SK-N-SH (cell line): ENCODE results near the gene KPNA2. TPM values are rescaled to one million over a fixed set of nuclear protein-coding genes. Genes with fewer than 3 reads are reported as not detected.

Experiments used
- CTCF ChIA-PET: fragments of 300-600, 350-600 bp; formaldehyde crosslinking; extraction: SDS; loops from one replicate; lab custom pipeline; 2021; lab: Yijun Ruan, JAX
- POLR2A ChIA-PET: fragments of 350-600 bp; sonication (Branson Sonifier 250); formaldehyde crosslinking; extraction: SDS; loops from one replicate; lab custom pipeline; 2020; ENCODE audit warnings: antibody characterized with exemption, inconsistent platforms; lab: Yijun Ruan, JAX
- DNase-seq: peaks from one replicate; pipeline ENCODE4 v3.0.0; 2012
- H2AFZ ChIP-seq: fragments of 200-600 bp; sonication (generic); 2 replicates; pipeline ENCODE4 v1.8.1; 2016; ENCODE audit warnings: antibody characterized with exemption, mild to moderate bottlenecking, low read depth
- H3F3A ChIP-seq: fragments of 200-600 bp; sonication (generic); replicated peaks from 2 replicates; pipeline ENCODE3; 2016; ENCODE audit warnings: antibody characterized with exemption, mild to moderate bottlenecking; ENCODE audit not compliant: insufficient read depth
- H3K27ac ChIP-seq, 2 experiments: fragments of 200-500 bp in 1 of 2; fragments of 200-600 bp in 1 of 2; sonication (Bioruptor generic) in 1 of 2; sonication (generic), shearing (Covaris generic) in 1 of 2; 2 replicates each; pipeline versions ENCODE4 v1.5.1 to v1.6.1; 2014 to 2016; ENCODE audit warnings: low read depth in 2 of 2, inconsistent platforms in 1 of 2, low read length in 1 of 2, mild to moderate bottlenecking in 1 of 2, mixed read lengths in 1 of 2
- H3K27me3 ChIP-seq: fragments of 200-600 bp; sonication (generic), shearing (Covaris generic); 2 replicates; pipeline ENCODE4 v1.6.1; 2016; ENCODE audit warnings: mixed run types; ENCODE audit not compliant: insufficient read depth
- H3K36me3 ChIP-seq, 2 experiments: fragments of 200-500 bp in 1 of 2; fragments of 200-600 bp in 1 of 2; sonication (Bioruptor generic) in 1 of 2; sonication (generic) in 1 of 2; replicated peaks in 1 of 2; 2 replicates each; pipeline versions ENCODE3 to v1.5.1; 2014 to 2016; ENCODE audit warnings: low read length in 1 of 2, mild to moderate bottlenecking in 1 of 2; ENCODE audit not compliant: insufficient read depth in 2 of 2, control insufficient read depth in 1 of 2
- H3K4me1 ChIP-seq, 2 experiments: fragments of 200-500 bp in 1 of 2; fragments of 200-600 bp in 1 of 2; sonication (Bioruptor generic) in 1 of 2; sonication (generic), shearing (Covaris generic) in 1 of 2; 2 replicates each; pipeline versions ENCODE4 v1.5.1 to v1.6.1; 2014 to 2016; ENCODE audit warnings: low read depth in 1 of 2, low read length in 1 of 2, mixed run types in 1 of 2; ENCODE audit not compliant: insufficient read depth in 2 of 2, control insufficient read depth in 1 of 2
- H3K4me2 ChIP-seq: fragments of 200-600 bp; sonication (generic), shearing (Covaris generic); 2 replicates; pipeline ENCODE4 v1.6.1; 2017; ENCODE audit warnings: mixed run types
- H3K4me3 ChIP-seq, 2 experiments: fragments of 200-500 bp in 1 of 2; fragments of 200-600 bp in 1 of 2; sonication (Bioruptor generic) in 1 of 2; sonication (generic), shearing (Covaris generic) in 1 of 2; 2 replicates each; pipeline versions ENCODE4 v1.5.1 to v1.8.1; 2014 to 2016; ENCODE audit warnings: low read depth in 2 of 2, inconsistent platforms in 1 of 2, low read length in 1 of 2, mild to moderate bottlenecking in 1 of 2, mixed read lengths in 1 of 2, moderate library complexity in 1 of 2
- H3K79me2 ChIP-seq: fragments of 200-600 bp; sonication (generic); 2 replicates; pipeline ENCODE4 v1.8.1; 2017; ENCODE audit warnings: mild to moderate bottlenecking; ENCODE audit not compliant: insufficient read depth
- H3K9ac ChIP-seq: fragments of 200-600 bp; sonication (generic); 2 replicates; pipeline ENCODE4 v1.6.1; 2017; ENCODE audit warnings: mixed run types
- H3K9me2 ChIP-seq: fragments of 200-600 bp; sonication (generic); 2 replicates; pipeline ENCODE4 v1.6.1; 2017; ENCODE audit warnings: mixed run types
- H3K9me3 ChIP-seq: fragments of 200-600 bp; sonication (generic); 2 replicates; pipeline ENCODE4 v1.6.1; 2017; ENCODE audit warnings: mixed run types, mild to moderate bottlenecking, moderate library complexity
- H4K20me1 ChIP-seq: fragments of 200-600 bp; sonication (generic); 2 replicates; pipeline ENCODE4 v1.6.1; 2017; ENCODE audit warnings: mild to moderate bottlenecking, mixed run types; ENCODE audit not compliant: insufficient read depth
- EP300 ChIP-seq, 2 experiments: IDR thresholded peaks; 2 replicates each; pipeline versions ENCODE4 v1.4.0 to v1.6.1; 2012; ENCODE audit warnings: borderline replicate concordance in 1 of 2, low read depth in 1 of 2, low read length in 1 of 2
- FOXJ3 ChIP-seq: sonication (generic); formaldehyde crosslinking; IDR thresholded peaks from 2 replicates; pipeline ENCODE4 v1.5.1; 2020; ENCODE audit warnings: mild to moderate bottlenecking, missing genetic modification reagents
- GATA2 ChIP-seq: sonication (generic); formaldehyde crosslinking; IDR thresholded peaks from 2 replicates; pipeline ENCODE4 v1.5.0; 2020; ENCODE audit warnings: mild to moderate bottlenecking, missing genetic modification reagents
- JUND ChIP-seq: IDR thresholded peaks from 2 replicates; pipeline ENCODE4 v1.4.0; 2012
- MXI1 ChIP-seq: IDR thresholded peaks from 2 replicates; pipeline ENCODE4 v1.6.1; 2012; ENCODE audit warnings: mild to moderate bottlenecking, low read depth, low read length, improper control_type of control experiment
- NRF1 ChIP-seq: IDR thresholded peaks from 2 replicates; pipeline ENCODE4 v1.6.1; 2012; ENCODE audit warnings: low read depth, mild to moderate bottlenecking, low read length
- RAD21 ChIP-seq: IDR thresholded peaks from 2 replicates; pipeline ENCODE4 v1.6.1; 2012; ENCODE audit warnings: mild to moderate bottlenecking, low read length
- RFX5 ChIP-seq: IDR thresholded peaks from 2 replicates; pipeline ENCODE4 v1.6.1; 2012; ENCODE audit warnings: mild to moderate bottlenecking, improper control_type of control experiment, low read length
- RXRA ChIP-seq: IDR thresholded peaks from 2 replicates; pipeline ENCODE4 v1.4.0; 2012; ENCODE audit warnings: low read depth, mild to moderate bottlenecking, borderline replicate concordance
- SMC3 ChIP-seq: IDR thresholded peaks from 2 replicates; pipeline ENCODE4 v1.6.1; 2012; ENCODE audit warnings: low read depth, low read length, improper control_type of control experiment
- TCF12 ChIP-seq: IDR thresholded peaks from 2 replicates; pipeline ENCODE4 v1.4.0; 2012
- TEAD4 ChIP-seq: IDR thresholded peaks from 2 replicates; pipeline ENCODE4 v1.4.0; 2012; ENCODE audit warnings: mild to moderate bottlenecking, borderline replicate concordance; ENCODE audit not compliant: insufficient read depth
- WGBS: methylation state at CpG from one replicate; pipeline ENCODE4 v1.1.6; 2017; ENCODE audit warnings: low lambda C conversion rate; 5-methylcytosine and 5-hydroxymethylcytosine counted together
- polyA plus RNA-seq, 3 experiments: library from polyadenylated mRNA; depleted of rRNA; stranded (reverse); fragments of >200 nt; gene quantifications; 2 replicates each; pipeline ENCODE4 v1.2.3, GENCODE V29; 2012
- TF ChIP-seq, protein P1 (sequence below): IDR thresholded peaks from 2 replicates; pipeline ENCODE4 v1.4.0; 2012; ENCODE audit warnings: low read depth, borderline replicate concordance
- TF ChIP-seq, protein P2 (sequence below): fragments of 150-350 bp; IDR thresholded peaks from 2 replicates; pipeline ENCODE4 v1.6.1; 2016; ENCODE audit warnings: mild to moderate bottlenecking, low read depth, low read length
- TF ChIP-seq, protein P3 (sequence below): IDR thresholded peaks from 2 replicates; pipeline ENCODE4; 2012
- TF ChIP-seq, protein P4 (sequence below): fragments of 200-600 bp; sonication (generic); IDR thresholded peaks from 2 replicates; pipeline ENCODE4 v1.6.1; 2017; ENCODE audit warnings: antibody characterized with exemption, mild to moderate bottlenecking, moderate library complexity

KPNA2 gene
- polyA plus RNA-seq, 1 of the 3 experiments (the other 2 are of a cell fraction) = 122 TPM

GRCh38 chr17:68006797-68007196 is 28.7 kb upstream of the KPNA2 start (continued):
- TF ChIP-seq, protein P1, sequence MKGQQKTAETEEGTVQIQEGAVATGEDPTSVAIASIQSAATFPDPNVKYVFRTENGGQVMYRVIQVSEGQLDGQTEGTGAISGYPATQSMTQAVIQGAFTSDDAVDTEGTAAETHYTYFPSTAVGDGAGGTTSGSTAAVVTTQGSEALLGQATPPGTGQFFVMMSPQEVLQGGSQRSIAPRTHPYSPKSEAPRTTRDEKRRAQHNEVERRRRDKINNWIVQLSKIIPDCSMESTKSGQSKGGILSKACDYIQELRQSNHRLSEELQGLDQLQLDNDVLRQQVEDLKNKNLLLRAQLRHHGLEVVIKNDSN = no peak
- TF ChIP-seq, protein P2, sequence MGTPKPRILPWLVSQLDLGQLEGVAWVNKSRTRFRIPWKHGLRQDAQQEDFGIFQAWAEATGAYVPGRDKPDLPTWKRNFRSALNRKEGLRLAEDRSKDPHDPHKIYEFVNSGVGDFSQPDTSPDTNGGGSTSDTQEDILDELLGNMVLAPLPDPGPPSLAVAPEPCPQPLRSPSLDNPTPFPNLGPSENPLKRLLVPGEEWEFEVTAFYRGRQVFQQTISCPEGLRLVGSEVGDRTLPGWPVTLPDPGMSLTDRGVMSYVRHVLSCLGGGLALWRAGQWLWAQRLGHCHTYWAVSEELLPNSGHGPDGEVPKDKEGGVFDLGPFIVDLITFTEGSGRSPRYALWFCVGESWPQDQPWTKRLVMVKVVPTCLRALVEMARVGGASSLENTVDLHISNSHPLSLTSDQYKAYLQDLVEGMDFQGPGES = no peak
- TF ChIP-seq MXI1 = no peak

GRCh38 chr17:68011199-68011665 is 24.3 kb upstream of the KPNA2 start:
- H2AFZ ChIP-seq = no peak overlapping the region
- no peaks in the 10 kb centered on the region for H3K27me3 ChIP-seq
- POLR2A ChIA-PET = no interaction called here
- 49% methylated on average over 20 of the region's 20 CpGs for WGBS
- H4K20me1 ChIP-seq = no peaks in the 10 kb centered on the region
- no peak overlapping the region for H3K27ac ChIP-seq
- DNase-seq = peak; percentile 78
- no peaks in the 10 kb centered on the region for H3K36me3 ChIP-seq
- H3K9ac ChIP-seq = no peak overlapping the region
- H3F3A ChIP-seq = no peaks in the 10 kb centered on the region
- peak; percentile 38 for TF ChIP-seq SMC3
- TF ChIP-seq NRF1 = no peak
- no peak for TF ChIP-seq EP300 (IDR thresholded peaks at IDR 0.05; ENCODE audit: borderline replicate concordance in 1 of 2, low read depth in 1 of 2, low read length in 1 of 2)
- no peak for TF ChIP-seq FOXJ3 (CRISPR knock-in tag)
- TF ChIP-seq, protein P3, sequence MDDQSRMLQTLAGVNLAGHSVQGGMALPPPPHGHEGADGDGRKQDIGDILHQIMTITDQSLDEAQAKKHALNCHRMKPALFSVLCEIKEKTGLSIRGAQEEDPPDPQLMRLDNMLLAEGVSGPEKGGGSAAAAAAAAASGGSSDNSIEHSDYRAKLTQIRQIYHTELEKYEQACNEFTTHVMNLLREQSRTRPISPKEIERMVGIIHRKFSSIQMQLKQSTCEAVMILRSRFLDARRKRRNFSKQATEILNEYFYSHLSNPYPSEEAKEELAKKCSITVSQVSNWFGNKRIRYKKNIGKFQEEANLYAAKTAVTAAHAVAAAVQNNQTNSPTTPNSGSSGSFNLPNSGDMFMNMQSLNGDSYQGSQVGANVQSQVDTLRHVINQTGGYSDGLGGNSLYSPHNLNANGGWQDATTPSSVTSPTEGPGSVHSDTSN = no peak
- TF ChIP-seq, protein P2 = no peak
- no peak for TF ChIP-seq RXRA
- TF ChIP-seq GATA2 (CRISPR knock-in tag) = no peak
- no peak for TF ChIP-seq TCF12
- TF ChIP-seq RAD21 = peak; percentile 39
- TF ChIP-seq JUND = no peak
- TF ChIP-seq TEAD4 = no peak
- no peak for TF ChIP-seq RFX5
- TF ChIP-seq, protein P4, sequence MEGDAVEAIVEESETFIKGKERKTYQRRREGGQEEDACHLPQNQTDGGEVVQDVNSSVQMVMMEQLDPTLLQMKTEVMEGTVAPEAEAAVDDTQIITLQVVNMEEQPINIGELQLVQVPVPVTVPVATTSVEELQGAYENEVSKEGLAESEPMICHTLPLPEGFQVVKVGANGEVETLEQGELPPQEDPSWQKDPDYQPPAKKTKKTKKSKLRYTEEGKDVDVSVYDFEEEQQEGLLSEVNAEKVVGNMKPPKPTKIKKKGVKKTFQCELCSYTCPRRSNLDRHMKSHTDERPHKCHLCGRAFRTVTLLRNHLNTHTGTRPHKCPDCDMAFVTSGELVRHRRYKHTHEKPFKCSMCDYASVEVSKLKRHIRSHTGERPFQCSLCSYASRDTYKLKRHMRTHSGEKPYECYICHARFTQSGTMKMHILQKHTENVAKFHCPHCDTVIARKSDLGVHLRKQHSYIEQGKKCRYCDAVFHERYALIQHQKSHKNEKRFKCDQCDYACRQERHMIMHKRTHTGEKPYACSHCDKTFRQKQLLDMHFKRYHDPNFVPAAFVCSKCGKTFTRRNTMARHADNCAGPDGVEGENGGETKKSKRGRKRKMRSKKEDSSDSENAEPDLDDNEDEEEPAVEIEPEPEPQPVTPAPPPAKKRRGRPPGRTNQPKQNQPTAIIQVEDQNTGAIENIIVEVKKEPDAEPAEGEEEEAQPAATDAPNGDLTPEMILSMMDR = peak; percentile 89
- TF ChIP-seq, all 33 proteins: peak for 3
- Histone ChIP-seq H3K4me3 (peak overlapping the region in 1 of 2 experiments; percentile 13; a peak in 1 of 4 replicates), H3K9me3 (no peaks in the 10 kb centered on the region), H3K9me2 (no peaks in the 10 kb centered on the region), H3K79me2 (no peaks in the 10 kb centered on the region), H3K4me1 (no peaks in the 10 kb centered on the region), H3K4me2 (no peak overlapping the region)
- CTCF ChIA-PET = interaction anchor here (0.6 to 1.6 kb wide), 11 partner anchors 8 to 347 kb away, joined by 3 to 8 read pairs (median 3); partner anchors contain the start of genes C17orf58 and KPNA2
